Aortic smooth muscle cell (primary cell): ENCODE measurements around the gene EML2. TPM values are rescaled to one million over a fixed set of nuclear protein-coding genes. Genes with fewer than 3 reads are reported as not detected.

Experiments used
- total RNA-seq: library from RNA; depleted of rRNA; stranded (reverse); fragments of >200 nt; gene quantifications from 2 replicates; pipeline ENCODE4 v1.2.3, GENCODE V29; 2014

The EML2 gene
- total RNA-seq: 46.1 and 55.6 TPM in 2 replicates

GRCh38 chr19:45638930-45639729 lies at the start of gene EML2:
Gene EML2 (minus strand): TSS chr19:45639397. CDS start chr19:45639376, 21 bp downstream.

GRCh38 chr19:45667620-45668341 lies 28.6 kb upstream of the EML2 start, which contains the start of gene GIPR:
Gene GIPR (plus strand): TSS chr19:45668221. CDS start chr19:45669521, 1,300 bp downstream.

GRCh38 chr19:45601524-45602374 lies 37.4 kb downstream of the EML2 start, which contains the start of gene GPR4:
Gene GPR4 (minus strand): TSS chr19:45602212. CDS start chr19:45591866, 10,346 bp downstream.

GRCh38 chr19:45584332-45585157 lies 54.7 kb downstream of the EML2 start, which contains the start of gene OPA3:
Gene OPA3 (minus strand): TSS chr19:45584802. CDS start chr19:45584764, 38 bp downstream.

Other genes starting within 250 kb of the EML2 start
- 0.53 and 2.9 TPM in 2 replicates for gene PPP1R13L, start 234.3 kb downstream of the EML2 start, total RNA-seq
- 4.1 and 6.9 TPM in 2 replicates for gene POLR1G, start 232.8 kb downstream of the EML2 start, total RNA-seq
- gene ERCC1, start 215.5 kb downstream of the EML2 start, total RNA-seq: 113 and 133 TPM in 2 replicates
- 0.40 and 0.44 TPM in 2 replicates for gene FOSB, start 171.4 kb downstream of the EML2 start, total RNA-seq
- gene RTN2, start 142.3 kb downstream of the EML2 start, total RNA-seq: 4.4 and 6.5 TPM in 2 replicates
- 1.7 and 2.1 TPM in 2 replicates for gene PPM1N, start 141.0 kb downstream of the EML2 start, total RNA-seq
- 53.3 and 61.2 TPM in 2 replicates for gene VASP, start 131.9 kb downstream of the EML2 start, total RNA-seq
- gene OPA3, start 54.6 kb downstream of the EML2 start, total RNA-seq: 4.4 TPM in 2 replicates
- 0.40 and 0.99 TPM in 2 replicates for gene GPR4, start 37.2 kb downstream of the EML2 start, total RNA-seq
- gene GIPR, start 28.8 kb upstream of the EML2 start, total RNA-seq: 0.12 and 0.26 TPM in 2 replicates
- gene SNRPD2, start 52.6 kb upstream of the EML2 start, total RNA-seq: 676 and 796 TPM in 2 replicates
- 7.2 and 9.4 TPM in 2 replicates for gene QPCTL, start 53.3 kb upstream of the EML2 start, total RNA-seq
- 2.2 and 2.8 TPM in 2 replicates for gene FBXO46, start 91.5 kb upstream of the EML2 start, total RNA-seq
- not detected in 2 replicates for gene MEIOSIN, start 94.0 kb upstream of the EML2 start, total RNA-seq
- gene SIX5, start 129.9 kb upstream of the EML2 start, total RNA-seq: 5.5 and 6.0 TPM in 2 replicates
- 169 and 191 TPM in 2 replicates for gene DMPK, start 143.1 kb upstream of the EML2 start, total RNA-seq
- gene DMWD, start 153.4 kb upstream of the EML2 start, total RNA-seq: 32.6 and 34.7 TPM in 2 replicates
- 0.12 and 0.13 TPM in 2 replicates for gene RSPH6A, start 175.9 kb upstream of the EML2 start, total RNA-seq
- gene SYMPK, start 223.8 kb upstream of the EML2 start, total RNA-seq: 25.2 and 29.5 TPM in 2 replicates
- gene FOXA3, start 224.9 kb upstream of the EML2 start, total RNA-seq: not detected in 2 replicates
- gene IRF2BP1, start 246.7 kb upstream of the EML2 start, total RNA-seq: 17.8 and 21.4 TPM in 2 replicates